LNCAP (cell line): ENCODE data around the gene MTHFD2L.

Experiments used
- CTCF ChIP-seq: fragments of 450-650 bp; IDR thresholded peaks from 2 replicates; pipeline ENCODE4 v1.5.1; 2017; ENCODE audit warnings: mild to moderate bottlenecking

Gene MTHFD2L

GRCh38 chr4:74317616-74318246, 159.8 kb downstream of the MTHFD2L start:
- TF ChIP-seq CTCF, result no peak

- TF ChIP-seq CTCF, result no peak
Measured at GRCh38 chr4:74318276-74318675, 160.4 kb downstream of the MTHFD2L start.

GRCh38 chr4:74319470-74319869, 161.6 kb downstream of the MTHFD2L start:
- no peak for TF ChIP-seq CTCF

- peak; percentile 60 for TF ChIP-seq CTCF
Measured at GRCh38 chr4:74320559-74321118, 162.7 kb downstream of the MTHFD2L start.

GRCh38 chr4:74322301-74322700, 164.4 kb downstream of the MTHFD2L start:
- TF ChIP-seq CTCF, result no peak

GRCh38 chr4:74323663-74324062, 165.7 kb downstream of the MTHFD2L start:
- TF ChIP-seq CTCF, result no peak

- TF ChIP-seq CTCF, result no peak
Measured at GRCh38 chr4:74324262-74324661, 166.3 kb downstream of the MTHFD2L start.

- TF ChIP-seq CTCF, result no peak
Measured at GRCh38 chr4:74325886-74326285, 168.0 kb downstream of the MTHFD2L start.
